Endothelial cell of umbilical vein (primary cell): ENCODE results near the gene SPTLC3. TPM values are rescaled to one million over a fixed set of nuclear protein-coding genes. Genes with fewer than 3 reads are reported as not detected.

ENCODE experiments used
- BruUV-seq: library from RNA; stranded (reverse); fragments of 400-500 nt; replicated peaks from 2 replicates; lab custom pipeline; 2021; lab: Mats Ljungman, UMichigan
- CTCF ChIA-PET: fragments of 300-600, 350-600 bp; sonication (Branson Sonifier 250); formaldehyde crosslinking; loops from one replicate; lab custom pipeline; 2021; ENCODE audit warnings: antibody characterized with exemption, inconsistent platforms; lab: Charles Lee
- POLR2A ChIA-PET: fragments of 300-600, 350-600 bp; sonication (Branson Sonifier 250); formaldehyde crosslinking; loops from one replicate; lab custom pipeline; 2021; ENCODE audit warnings: antibody characterized with exemption, inconsistent platforms; lab: Charles Lee
- DNase-seq: peaks from one replicate; pipeline ENCODE4 v3.0.0-alpha.2; 2011; ENCODE audit warnings: low read depth, low spot score
- FAIRE-seq: peaks from 2 replicates; lab custom pipeline; 2011; peaks lifted over from hg19 to GRCh38; lab: Jason Lieb, UNC
- H2AFZ ChIP-seq: 2 replicates; pipeline ENCODE4 v1.6.0; 2012; ENCODE audit warnings: low read depth, low read length, control low read depth, inconsistent platforms
- H3K27ac ChIP-seq: 2 replicates; pipeline ENCODE4 v1.5.1; 2011; ENCODE audit warnings: low read depth, mild to moderate bottlenecking, control low read depth, low read length, moderate library complexity; ENCODE audit not compliant: insufficient read depth
- H3K27me3 ChIP-seq, 2 experiments: 2 replicates each; pipeline versions ENCODE4 v1.6.0 to v1.6.1; 2011; ENCODE audit warnings: low read length in 2 of 2, mixed read lengths in 1 of 2; ENCODE audit not compliant: control insufficient read depth in 2 of 2, insufficient read depth in 2 of 2
- H3K36me3 ChIP-seq, 2 experiments: 2 replicates in 1 of 2; 3 replicates in 1 of 2; pipeline ENCODE4 v1.5.1; 2011; ENCODE audit warnings: low read length in 2 of 2, mild to moderate bottlenecking in 1 of 2, moderate library complexity in 1 of 2; ENCODE audit not compliant: control insufficient read depth in 2 of 2, insufficient read depth in 2 of 2; ENCODE audit errors: extremely low read depth in 1 of 2
- H3K4me1 ChIP-seq: 3 replicates; pipeline ENCODE4 v1.5.1; 2011; ENCODE audit warnings: mild to moderate bottlenecking, low read length; ENCODE audit not compliant: control insufficient read depth, insufficient read depth; ENCODE audit errors: extremely low read depth
- H3K4me2 ChIP-seq: 2 replicates; pipeline ENCODE4 v1.6.1; 2011; ENCODE audit warnings: low read length, control low read depth, mixed read lengths; ENCODE audit not compliant: insufficient read depth
- H3K4me3 ChIP-seq, 3 experiments: fragments of 200-600 bp in 1 of 3; sonication (generic), shearing (Covaris generic) in 1 of 3; replicated peaks in 1 of 3; 2 replicates each; pipeline ENCODE4 v1.5.1; 2011 to 2016; ENCODE audit warnings: control low read depth in 3 of 3, low read length in 3 of 3, mild to moderate bottlenecking in 2 of 3, inconsistent platforms in 1 of 3, low read depth in 1 of 3, moderate library complexity in 1 of 3; ENCODE audit not compliant: insufficient read depth in 1 of 3
- H3K79me2 ChIP-seq: 2 replicates; pipeline ENCODE4 v1.6.0; 2012; ENCODE audit warnings: low read length, inconsistent platforms; ENCODE audit not compliant: control insufficient read depth, insufficient read depth
- H3K9ac ChIP-seq: replicated peaks from 2 replicates; pipeline ENCODE3; 2011; ENCODE audit warnings: low read length, control low read depth; ENCODE audit not compliant: insufficient read depth; ENCODE audit errors: extremely low read depth
- H3K9me1 ChIP-seq: replicated peaks from 3 replicates; pipeline ENCODE4 v1.6.0; 2011; ENCODE audit warnings: mild to moderate bottlenecking, low read length; ENCODE audit not compliant: control insufficient read depth, insufficient read depth; ENCODE audit errors: extremely low read depth
- H3K9me3 ChIP-seq: replicated peaks from 2 replicates; pipeline ENCODE4 v1.5.1; 2012; ENCODE audit warnings: low read length, inconsistent platforms; ENCODE audit not compliant: control insufficient read depth, insufficient read depth
- H4K20me1 ChIP-seq: replicated peaks from 2 replicates; pipeline ENCODE3; 2011; ENCODE audit warnings: mild to moderate bottlenecking, low read length; ENCODE audit not compliant: control insufficient read depth, insufficient read depth; ENCODE audit errors: extremely low read depth
- CTCF ChIP-seq, 2 donors: IDR thresholded peaks; 1 replicate in 1 of 2; 2 replicates in 1 of 2; pipeline ENCODE4 v1.5.1; 2011; ENCODE audit warnings: low read length in 2 of 2, mild to moderate bottlenecking in 2 of 2, moderate library complexity in 2 of 2, control low read depth in 1 of 2, inconsistent platforms in 1 of 2, low read depth in 1 of 2; ENCODE audit not compliant: insufficient read depth in 1 of 2; ENCODE audit errors: extremely low read depth in 1 of 2
- EZH2 ChIP-seq: IDR thresholded peaks from 2 replicates; pipeline ENCODE4 v1.6.1; 2012; ENCODE audit warnings: borderline replicate concordance, low read depth, mild to moderate bottlenecking, moderate library complexity, low read length, inconsistent platforms; ENCODE audit not compliant: severe bottlenecking
- FOS ChIP-seq: IDR thresholded peaks from 2 replicates; pipeline ENCODE4 v1.6.1; 2011; ENCODE audit warnings: mild to moderate bottlenecking, low read length, moderate library complexity, borderline replicate concordance; ENCODE audit not compliant: insufficient read depth
- GATA2 ChIP-seq: IDR thresholded peaks from 2 replicates; pipeline ENCODE4 v1.7.0; 2011; ENCODE audit warnings: low read depth, mild to moderate bottlenecking, moderate library complexity, mixed read lengths, low read length; ENCODE audit not compliant: insufficient read length, insufficient read depth
- JUN ChIP-seq: IDR thresholded peaks from 2 replicates; pipeline ENCODE4 v1.6.1; 2011; ENCODE audit warnings: borderline replicate concordance, low read depth; ENCODE audit not compliant: insufficient read length, insufficient read depth
- MAX ChIP-seq: IDR thresholded peaks from 2 replicates; pipeline ENCODE4 v1.6.1; 2011; ENCODE audit not compliant: insufficient read depth, insufficient read length
- MYC ChIP-seq: IDR thresholded peaks from one replicate; pipeline ENCODE4 v1.6.1; 2011; ENCODE audit warnings: mild to moderate bottlenecking, low read depth, low read length
- POLR2A ChIP-seq: IDR thresholded peaks from 2 replicates; pipeline ENCODE4 v1.6.1; 2012; ENCODE audit warnings: low read depth, mild to moderate bottlenecking, control low read depth, low read length
- POLR2AphosphoS5 ChIP-seq: IDR thresholded peaks from 2 replicates; pipeline ENCODE4 v1.6.1; 2012; ENCODE audit warnings: low read depth, mild to moderate bottlenecking, control low read depth, low read length, moderate library complexity; ENCODE audit not compliant: insufficient read depth
- dilution Hi-C: fragments of 300-500 bp; cut with MboI; formaldehyde crosslinking; loops from one replicate; pipeline ENCODE4 v1.15.0; 2019; ENCODE audit warnings: low sequenced_read_pairs; ENCODE audit not compliant: extremely low pct_ligation_motif_present
- intact Hi-C: fragments of 100-400 bp; cut with micrococcal nuclease; formaldehyde crosslinking; loops from one replicate; pipeline ENCODE4 v1.10.0; 2022
- polyA plus RNA-seq, 4 experiments: library from polyadenylated mRNA; depleted of rRNA in 3 of 4; stranded (reverse) in 3 of 4; unstranded in 1 of 4; fragments of >200 nt; gene quantifications; 2 replicates each; pipeline versions ENCODE4 v1.2.1 to v1.2.3, GENCODE V29; 2011 to 2012; ENCODE audit warnings: missing spikeins in 1 of 4
- total RNA-seq: library from RNA; stranded (reverse); gene quantifications from 2 replicates; pipeline ENCODE4 v1.2.3, GENCODE V29; 2021

Gene SPTLC3
- total and polyA plus RNA-seq, 2 donors (not counting 3 experiments of a cell fraction or from before 2014, with no cell fraction given) = 0.29 to 0.35 TPM

GRCh38 chr20:13213335-13213734 is 204.6 kb downstream of the SPTLC3 start:
- Histone ChIP-seq H3K4me1 (no peaks in the 10 kb centered on the region), H3K9me3 (no peaks in the 10 kb centered on the region), H3K4me2 (no peak overlapping the region), H3K79me2 (no peaks in the 10 kb centered on the region), H3K9ac (no peak overlapping the region), H3K9me1 (no peaks in the 10 kb centered on the region), H3K36me3 (no peaks in the 10 kb centered on the region), H2AFZ (no peak overlapping the region), H3K4me3 (no peak overlapping the region), H4K20me1 (no peaks in the 10 kb centered on the region), H3K27me3 (peaks cover 29 to 60% of the 10 kb centered on the region in 2 experiments), H3K27ac (no peak overlapping the region)
- ChIA-PET POLR2A (no interaction called here), CTCF (interaction anchor here (1.2 kb wide), 1 partner anchor 16 kb away, joined by 3 read pairs; no protein-coding TSS in a partner anchor)
- no TSS peak for BruUV-seq
- DNase-seq = no peak
- TF ChIP-seq GATA2 = no peak
- no peak for TF ChIP-seq FOS
- TF ChIP-seq POLR2A = no peak
- no peak for TF ChIP-seq POLR2AphosphoS5
- no peak for TF ChIP-seq JUN
- no peak for TF ChIP-seq MYC
- no peak for TF ChIP-seq MAX
- no peak for TF ChIP-seq EZH2
- TF ChIP-seq CTCF (IDR thresholded peaks at IDR 0.05; ENCODE audit: extremely low read depth in 1 of 2, insufficient read depth in 1 of 2, low read depth in 1 of 2, low read length in 2 of 2) = no peak
- dilution Hi-C loops (no loop called here), intact Hi-C loops (no loop called here)
- FAIRE-seq = no peak
